ENCODE measurements around the gene AGPAT4. TPM values are rescaled to one million over a fixed set of nuclear protein-coding genes. Genes with fewer than 3 reads are reported as not detected.

AGPAT4 gene
- total RNA-seq, 6 experiments from 2014 or later, result 0.42 to 1.7 (median 0.78) TPM

- H3K36me3 ChIP-seq, result no peaks in the 10 kb centered on the region
These were observed 136.5 kb downstream of the AGPAT4 start for GRCh38 chr6:161137320-161137719.

DNA sequence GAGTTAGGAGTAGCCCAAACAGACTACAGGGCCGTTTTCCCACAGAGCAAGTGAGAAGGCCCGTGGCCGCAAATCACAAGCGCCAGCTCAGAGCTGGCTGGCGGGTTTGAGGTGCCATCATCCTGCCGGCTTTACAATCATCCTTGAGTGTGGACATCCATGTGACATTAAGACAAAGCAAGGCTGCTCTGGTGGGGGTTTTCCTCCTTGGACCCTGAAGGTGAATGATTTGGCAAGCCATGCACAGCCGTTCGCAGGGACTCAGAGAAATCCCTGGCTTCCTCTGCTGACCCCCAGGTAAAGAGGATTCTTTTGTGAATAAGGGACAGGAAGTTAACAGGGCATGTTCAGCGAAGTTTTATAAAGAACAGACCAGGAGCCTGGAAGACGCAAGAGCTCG lies 137.2 kb downstream of the AGPAT4 start:
- no peaks in the 10 kb centered on the region for H3K9me3 ChIP-seq
- no peaks in the 10 kb centered on the region for H3K27me3 ChIP-seq
- H3K4me1 ChIP-seq, result no peaks in the 10 kb centered on the region
- no peak for TF ChIP-seq POLR2A (IDR thresholded peaks at IDR 0.05)
- TF ChIP-seq, protein P1, sequence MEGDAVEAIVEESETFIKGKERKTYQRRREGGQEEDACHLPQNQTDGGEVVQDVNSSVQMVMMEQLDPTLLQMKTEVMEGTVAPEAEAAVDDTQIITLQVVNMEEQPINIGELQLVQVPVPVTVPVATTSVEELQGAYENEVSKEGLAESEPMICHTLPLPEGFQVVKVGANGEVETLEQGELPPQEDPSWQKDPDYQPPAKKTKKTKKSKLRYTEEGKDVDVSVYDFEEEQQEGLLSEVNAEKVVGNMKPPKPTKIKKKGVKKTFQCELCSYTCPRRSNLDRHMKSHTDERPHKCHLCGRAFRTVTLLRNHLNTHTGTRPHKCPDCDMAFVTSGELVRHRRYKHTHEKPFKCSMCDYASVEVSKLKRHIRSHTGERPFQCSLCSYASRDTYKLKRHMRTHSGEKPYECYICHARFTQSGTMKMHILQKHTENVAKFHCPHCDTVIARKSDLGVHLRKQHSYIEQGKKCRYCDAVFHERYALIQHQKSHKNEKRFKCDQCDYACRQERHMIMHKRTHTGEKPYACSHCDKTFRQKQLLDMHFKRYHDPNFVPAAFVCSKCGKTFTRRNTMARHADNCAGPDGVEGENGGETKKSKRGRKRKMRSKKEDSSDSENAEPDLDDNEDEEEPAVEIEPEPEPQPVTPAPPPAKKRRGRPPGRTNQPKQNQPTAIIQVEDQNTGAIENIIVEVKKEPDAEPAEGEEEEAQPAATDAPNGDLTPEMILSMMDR (IDR thresholded peaks at IDR 0.05), result no peak
- 98% methylated on average over 6 of the region's 11 CpGs for WGBS (ENCODE audit: insufficient coverage, low coverage, low lambda C conversion rate, missing lambda C conversion rate)
- intact Hi-C loops (cut with DNase I), result no loop called here
- ATAC-seq (no peak), DNase-seq (no peak)
- H3K36me3 ChIP-seq, result no peaks in the 10 kb centered on the region
- no peak overlapping the region for H3K4me3 ChIP-seq
- no peak overlapping the region for H3K27ac ChIP-seq

More at GRCh38 chr6:161137320-161137719, 136.5 kb downstream of the AGPAT4 start:
- DNase-seq, result no peak
- Histone ChIP-seq H3K27ac (no peak overlapping the region), H3K4me3 (no peak overlapping the region), H3K4me1 (no peaks in the 10 kb centered on the region), H3K9me3 (no peaks in the 10 kb centered on the region), H3K27me3 (no peaks in the 10 kb centered on the region)
- TF ChIP-seq POLR2A (IDR thresholded peaks at IDR 0.05), result no peak
- TF ChIP-seq, protein P1 (IDR thresholded peaks at IDR 0.05), result no peak
- ATAC-seq, result no peak
- WGBS (ENCODE audit: insufficient coverage, low coverage, low lambda C conversion rate, missing lambda C conversion rate), result 95% methylated on average over 9 of the region's 11 CpGs
- intact Hi-C loops (cut with DNase I), result no loop called here

- H3K36me3 ChIP-seq, result no peaks in the 10 kb centered on the region
- H3K4me1 ChIP-seq, result no peaks in the 10 kb centered on the region
- TF ChIP-seq POLR2A (IDR thresholded peaks at IDR 0.05), result no peak
- TF ChIP-seq, protein P1 (IDR thresholded peaks at IDR 0.05), result no peak
- H3K4me3 ChIP-seq, result no peak overlapping the region
- 46% methylated on average over 8 of the region's 23 CpGs for WGBS (ENCODE audit: insufficient coverage, low coverage, low lambda C conversion rate, missing lambda C conversion rate)
- no peaks in the 10 kb centered on the region for H3K27me3 ChIP-seq
- H3K9me3 ChIP-seq, result no peaks in the 10 kb centered on the region
- no peak for DNase-seq
- intact Hi-C loops (cut with DNase I), result no loop called here
- H3K27ac ChIP-seq, result no peak overlapping the region
- peak in 3 of 4 donors; percentile 13 to 45 (median 36) for ATAC-seq
These were observed 137.9 kb downstream of the AGPAT4 start for GRCh38 chr6:161135695-161136591.

DNA sequence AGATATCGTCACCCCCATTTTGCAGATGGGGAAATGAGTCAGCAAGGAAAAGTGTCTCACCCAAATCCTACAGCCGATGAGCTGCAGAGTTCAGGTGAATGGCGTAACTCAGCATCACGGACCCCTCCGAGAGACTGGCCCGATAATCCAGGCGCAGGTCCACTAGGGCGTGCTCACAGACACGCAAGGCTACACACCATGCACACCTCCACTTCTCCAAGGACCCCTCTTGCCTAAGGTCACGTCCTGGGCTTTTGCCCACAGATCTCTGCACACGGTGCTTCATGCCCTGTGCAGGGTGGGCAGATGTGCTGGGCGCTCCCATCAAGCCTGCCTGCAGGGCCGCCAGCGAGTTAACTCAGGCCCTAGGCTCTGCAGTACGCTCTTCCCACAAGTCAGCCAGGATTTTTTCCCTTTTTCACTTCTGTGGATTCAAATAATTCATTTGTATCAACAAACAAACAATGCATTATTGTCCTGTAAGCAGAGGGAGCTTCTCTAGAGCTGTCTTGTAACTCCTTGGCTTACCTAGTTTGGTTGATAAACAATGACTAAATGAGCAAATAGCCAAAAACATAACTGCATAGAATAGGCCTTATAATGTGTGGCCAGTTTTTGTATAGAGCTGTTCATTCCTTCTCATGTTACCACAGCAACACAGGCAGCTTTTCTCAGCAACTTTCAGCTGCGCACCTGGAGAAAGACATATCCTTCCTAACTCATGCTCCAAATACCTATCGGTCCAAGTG lies 139.1 kb downstream of the AGPAT4 start:
- Histone ChIP-seq H3K4me1 (no peaks in the 10 kb centered on the region), H3K9me3 (no peaks in the 10 kb centered on the region), H3K27me3 (no peaks in the 10 kb centered on the region), H3K27ac (no peak overlapping the region), H3K4me3 (no peak overlapping the region), H3K36me3 (no peaks in the 10 kb centered on the region)
- 94% methylated on average over 9 of the region's 17 CpGs for WGBS (ENCODE audit: insufficient coverage, low coverage, low lambda C conversion rate, missing lambda C conversion rate)
- ATAC-seq (no peak), DNase-seq (no peak)
- intact Hi-C loops (cut with DNase I), result no loop called here
- TF ChIP-seq POLR2A (IDR thresholded peaks at IDR 0.05), result no peak
- TF ChIP-seq, protein P1 (IDR thresholded peaks at IDR 0.05), result no peak
